Activated CD4-positive, CD25-positive, alpha-beta regulatory T cell treated with anti-CD3 and anti-CD28 coated beads, Interleukin-2, amount 50 U/mL, for 72 hours (primary cell): ENCODE results near the gene LACTB.

Experiments used
- DNase-seq: peaks from one replicate; pipeline ENCODE4 v3.0.0; 2021

The LACTB gene

GRCh38 chr15:63134245-63134985 is 12.8 kb downstream of the LACTB start:
- DNase-seq, result no peak

GRCh38 chr15:63135281-63135680 is 13.6 kb downstream of the LACTB start:
- no peak for DNase-seq

GRCh38 chr15:63135804-63136203 is 14.1 kb downstream of the LACTB start:
- DNase-seq, result no peak

- DNase-seq, result no peak
These were observed 15.1 kb downstream of the LACTB start for GRCh38 chr15:63136742-63137141.

GRCh38 chr15:63140936-63141335 is 19.3 kb downstream of the LACTB start:
- no peak for DNase-seq

- no peak for DNase-seq
These were observed 23.8 kb downstream of the LACTB start for GRCh38 chr15:63145426-63145825.

GRCh38 chr15:63146684-63147083 is 25.0 kb downstream of the LACTB start:
- no peak for DNase-seq

GRCh38 chr15:63151665-63152064 is 30.0 kb downstream of the LACTB start:
- no peak for DNase-seq

GRCh38 chr15:63155486-63155885 is 33.8 kb downstream of the LACTB start:
- no peak for DNase-seq

GRCh38 chr15:63156086-63156710 is 34.5 kb downstream of the LACTB start:
- DNase-seq, result no peak

- DNase-seq, result peak; percentile 38
These were observed 35.1 kb downstream of the LACTB start for GRCh38 chr15:63156755-63157117.

GRCh38 chr15:63157118-63157843 is 35.6 kb downstream of the LACTB start, which contains the start of gene RPS27L:
Gene RPS27L, minus strand, starts transcription at chr15:63157477. Its CDS starts 72 bp downstream, at chr15:63157405.
- peak; percentile 87 for DNase-seq

GRCh38 chr15:63157891-63158431 is 36.3 kb downstream of the LACTB start:
- peak; percentile 44 for DNase-seq

GRCh38 chr15:63160638-63161037 is 39.0 kb downstream of the LACTB start:
- no peak for DNase-seq

GRCh38 chr15:63163217-63163616 is 41.6 kb downstream of the LACTB start:
- DNase-seq, result no peak

GRCh38 chr15:63165166-63165859 is 43.7 kb downstream of the LACTB start:
- no peak for DNase-seq

- no peak for DNase-seq
These were observed 44.6 kb downstream of the LACTB start for GRCh38 chr15:63166219-63166618.

GRCh38 chr15:63169788-63170187 is 48.1 kb downstream of the LACTB start:
- DNase-seq, result no peak

GRCh38 chr15:63172376-63172775 is 50.7 kb downstream of the LACTB start:
- DNase-seq, result no peak

GRCh38 chr15:63172851-63173451 is 51.3 kb downstream of the LACTB start:
- DNase-seq, result no peak

- DNase-seq, result no peak
These were observed 54.6 kb downstream of the LACTB start for GRCh38 chr15:63176302-63176701.

GRCh38 chr15:63178034-63178433 is 56.4 kb downstream of the LACTB start:
- no peak for DNase-seq

- DNase-seq, result no peak
These were observed 59.1 kb downstream of the LACTB start for GRCh38 chr15:63180746-63181145.
